Fibroblast of lung (primary cell): Measurements from ENCODE around the gene MSI2. TPM values are rescaled to one million over a fixed set of nuclear protein-coding genes. Genes with fewer than 3 reads are reported as not detected.

Source experiments
- DNase-seq, 2 donors: peaks; one replicate each; pipeline versions ENCODE4 v3.0.0 to v3.0.0-alpha.2; 2010; ENCODE audit warnings: low read depth in 2 of 2
- H2AFZ ChIP-seq: 2 replicates; pipeline ENCODE4 v1.5.1; 2012; ENCODE audit warnings: low read length, control low read depth, inconsistent platforms
- H3K27ac ChIP-seq: 2 replicates; pipeline ENCODE4 v1.5.1; 2011; ENCODE audit warnings: low read length, control low read depth; ENCODE audit not compliant: insufficient read depth
- H3K27me3 ChIP-seq: 2 replicates; pipeline ENCODE4 v1.5.1; 2011; ENCODE audit warnings: mild to moderate bottlenecking, low read length; ENCODE audit not compliant: control insufficient read depth, insufficient read depth
- H3K36me3 ChIP-seq: 2 replicates; pipeline ENCODE4 v1.5.1; 2011; ENCODE audit warnings: low read length; ENCODE audit not compliant: control insufficient read depth, insufficient read depth
- H3K4me1 ChIP-seq: 2 replicates; pipeline ENCODE4 v1.5.1; 2011; ENCODE audit warnings: low read length; ENCODE audit not compliant: control insufficient read depth, insufficient read depth; ENCODE audit errors: extremely low read depth
- H3K4me2 ChIP-seq: 2 replicates; pipeline ENCODE4 v1.5.1; 2011; ENCODE audit warnings: low read length, control low read depth; ENCODE audit not compliant: insufficient read depth; ENCODE audit errors: extremely low read depth
- H3K4me3 ChIP-seq, 4 experiments: fragments of 200-600 bp in 1 of 4; sonication (generic) in 1 of 4; replicated peaks in 1 of 4; 2 replicates each; pipeline ENCODE4 v1.5.1; 2011 to 2016; ENCODE audit warnings: low read length in 4 of 4, low read depth in 3 of 4, mild to moderate bottlenecking in 3 of 4, control low read depth in 2 of 4, inconsistent platforms in 1 of 4, mixed read lengths in 1 of 4; ENCODE audit not compliant: insufficient read depth in 1 of 4; ENCODE audit errors: control extremely low read depth in 1 of 4
- H3K79me2 ChIP-seq: 2 replicates; pipeline ENCODE4 v1.5.1; 2012; ENCODE audit warnings: mild to moderate bottlenecking, low read length, inconsistent platforms; ENCODE audit not compliant: control insufficient read depth, insufficient read depth
- H3K9ac ChIP-seq: 2 replicates; pipeline ENCODE4 v1.5.1; 2011; ENCODE audit warnings: mild to moderate bottlenecking, low read length, control low read depth; ENCODE audit not compliant: insufficient read depth
- H3K9me3 ChIP-seq: 2 replicates; pipeline ENCODE4 v1.5.1; 2012; ENCODE audit warnings: low read depth, low read length; ENCODE audit not compliant: control insufficient read depth, insufficient read depth
- H4K20me1 ChIP-seq: 2 replicates; pipeline ENCODE4 v1.5.1; 2011; ENCODE audit warnings: low read length; ENCODE audit not compliant: control insufficient read depth, insufficient read depth; ENCODE audit errors: extremely low read depth
- CTCF ChIP-seq, 2 donors: IDR thresholded peaks in 1 of 2; conservative IDR thresholded peaks in 1 of 2; 1 replicate in 1 of 2; 2 replicates in 1 of 2; pipeline ENCODE4 v1.5.1; 2011 to 2012; ENCODE audit warnings: low read length in 2 of 2, control low read depth in 1 of 2, inconsistent platforms in 1 of 2, low read depth in 1 of 2, mild to moderate bottlenecking in 1 of 2
- EZH2 ChIP-seq: IDR thresholded peaks from 2 replicates; pipeline ENCODE4 v1.5.1; 2012; ENCODE audit warnings: low read length, control low read depth, mild to moderate bottlenecking; ENCODE audit errors: missing control alignments
- polyA plus RNA-seq, 2 donors: library from polyadenylated mRNA; depleted of rRNA in 1 of 2; stranded (reverse) in 1 of 2; unstranded in 1 of 2; fragments of >200 nt; gene quantifications; 2 replicates each; pipeline ENCODE4 v1.2.1, GENCODE V29; 2011 to 2012; ENCODE audit warnings: missing spikeins in 1 of 2
- total RNA-seq: library from RNA; depleted of rRNA; stranded (reverse); fragments of >200 nt; gene quantifications from 2 replicates; pipeline ENCODE4 v1.2.1, GENCODE V29; 2014

The MSI2 gene
- total and polyA plus RNA-seq, 2 donors (not counting 1 experiment from before 2014, with no cell fraction given), result 6.8 to 14.2 TPM

GRCh38 chr17:57502811-57503241 lies 246.5 kb downstream of the MSI2 start:
- Histone ChIP-seq H3K4me2 (no peak overlapping the region), H3K36me3 (no peaks in the 10 kb centered on the region), H3K4me1 (no peaks in the 10 kb centered on the region), H3K79me2 (no peaks in the 10 kb centered on the region), H2AFZ (no peak overlapping the region), H3K27me3 (no peaks in the 10 kb centered on the region), H3K27ac (no peak overlapping the region), H4K20me1 (no peaks in the 10 kb centered on the region), H3K9ac (no peak overlapping the region), H3K9me3 (no peaks in the 10 kb centered on the region), H3K4me3 (no peak overlapping the region)
- DNase-seq, result no peak
- TF ChIP-seq EZH2 (no peak), CTCF (conservative IDR thresholded peaks at IDR 0.05 in 1 of 2, IDR thresholded peaks at IDR 0.05 in 1 of 2; ENCODE audit: low read depth in 1 of 2, low read length in 2 of 2) (no peak)

- H2AFZ ChIP-seq, result no peak overlapping the region
These were observed 247.9 kb downstream of the MSI2 start for GRCh38 chr17:57504208-57504607.

More at GRCh38 chr17:57504208-57504607, 247.9 kb downstream of the MSI2 start:
- Histone ChIP-seq H4K20me1 (no peaks in the 10 kb centered on the region), H3K9ac (no peak overlapping the region), H3K4me3 (no peak overlapping the region), H3K4me1 (no peaks in the 10 kb centered on the region), H3K79me2 (no peaks in the 10 kb centered on the region), H3K4me2 (no peak overlapping the region), H3K9me3 (no peaks in the 10 kb centered on the region), H3K27ac (no peak overlapping the region), H3K27me3 (no peaks in the 10 kb centered on the region), H3K36me3 (no peaks in the 10 kb centered on the region)
- TF ChIP-seq CTCF (conservative IDR thresholded peaks at IDR 0.05 in 1 of 2, IDR thresholded peaks at IDR 0.05 in 1 of 2; ENCODE audit: low read depth in 1 of 2, low read length in 2 of 2) (no peak), EZH2 (no peak)
- no peak for DNase-seq
